ENCODE data around the gene CFAP299.
"Not testable (repeated sequence)": the region's sequence is repeated elsewhere in the genome, so short reads cannot be mapped to it uniquely, and the experiment has no call there.

CFAP299 gene

DNA sequence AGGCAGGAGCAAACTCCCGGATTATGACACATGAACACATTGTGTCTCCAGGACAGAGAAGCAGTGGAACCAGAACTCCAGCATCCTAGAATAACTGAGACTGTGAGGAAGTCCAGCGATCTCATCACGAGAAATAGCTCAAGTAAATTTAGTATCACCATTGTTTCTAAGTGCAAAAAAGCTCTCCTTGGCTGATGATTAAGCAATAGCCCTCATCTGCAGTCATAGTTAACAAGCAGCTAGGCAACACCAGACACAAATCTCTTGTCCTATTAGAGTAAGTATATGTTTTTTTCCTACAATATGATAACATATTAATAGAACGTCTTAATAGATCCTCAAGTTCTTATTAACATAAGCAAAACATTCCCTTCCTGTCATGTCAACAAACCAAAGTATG, 2.4 kb upstream of the CFAP299 start:
- DNase-seq: no peak

DNA sequence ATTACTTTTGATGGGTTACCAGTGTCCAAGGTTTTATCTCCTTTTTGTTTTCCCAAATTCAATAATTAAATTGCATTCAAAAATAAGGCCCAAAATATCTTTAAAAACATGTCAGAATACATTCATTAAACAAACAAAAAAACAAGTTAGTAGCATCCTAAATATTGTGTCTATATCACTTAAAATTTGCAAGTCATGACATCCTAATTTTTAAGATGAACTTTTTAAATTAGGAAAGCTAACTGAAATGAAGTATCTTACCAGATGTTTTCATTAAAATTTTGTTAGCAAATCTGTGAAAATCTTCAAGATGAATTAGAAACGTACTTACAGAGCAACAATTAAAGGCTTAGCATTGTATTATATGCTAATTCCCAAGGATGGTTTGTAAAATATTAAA, 962 bp upstream of the CFAP299 start:
- DNase-seq: no peak

DNA sequence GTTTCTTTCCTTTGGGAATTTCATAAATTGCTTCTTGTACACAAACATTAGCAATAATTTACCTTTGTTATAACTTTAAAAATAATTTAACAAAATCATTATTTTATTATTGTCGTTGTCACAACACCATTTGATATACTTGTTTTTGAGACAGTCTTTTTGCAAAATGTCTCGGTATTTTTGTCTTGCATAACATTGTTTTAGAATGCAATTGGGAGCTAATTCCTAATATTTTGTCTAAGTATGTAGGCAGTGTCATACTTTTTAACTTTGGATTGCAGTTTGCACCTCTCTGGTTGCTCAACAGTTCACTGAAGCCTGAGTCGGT, 340 bp upstream of the CFAP299 start:
- DNase-seq: no peak

DNA sequence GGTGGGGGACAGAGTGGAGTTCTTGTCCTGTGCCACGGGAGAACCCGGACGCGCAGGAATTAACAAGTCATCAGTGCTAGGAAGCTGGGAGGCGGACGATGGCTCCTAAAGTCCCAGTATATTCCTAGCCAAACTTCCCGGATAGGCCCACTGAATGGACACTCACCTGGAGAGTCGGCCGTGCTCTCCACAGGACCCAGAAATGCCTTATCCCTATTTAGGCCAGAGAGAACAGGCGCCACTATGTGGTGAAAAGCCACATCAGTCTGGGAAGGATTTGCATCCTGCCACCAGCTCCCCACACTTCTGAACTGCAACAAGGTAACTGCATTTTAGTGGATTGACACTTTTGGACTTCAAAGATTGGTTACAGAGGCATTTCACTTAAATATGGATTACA, 1.1 kb downstream of the CFAP299 start:
- peak; percentile 2 for DNase-seq

DNA sequence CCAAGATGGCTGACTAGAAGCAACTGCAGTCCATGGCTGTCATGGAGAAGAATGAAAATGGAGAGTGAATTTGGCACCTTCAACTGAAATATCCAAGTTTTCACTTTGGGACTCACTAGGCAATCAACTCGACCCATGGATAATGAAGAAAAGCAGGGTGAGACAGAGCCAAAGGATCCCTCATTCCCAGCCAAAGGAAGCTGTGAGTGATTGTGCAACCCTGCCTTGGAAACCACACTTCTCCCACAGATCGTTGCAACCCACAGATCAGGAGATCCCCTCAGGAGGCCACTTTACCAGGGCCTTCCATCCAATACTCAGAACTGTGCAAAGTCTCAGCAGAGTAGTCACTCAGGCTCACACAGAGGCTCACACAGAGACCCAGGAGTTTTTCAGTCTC, 4.5 kb downstream of the CFAP299 start:
- DNase-seq: no peak

DNA sequence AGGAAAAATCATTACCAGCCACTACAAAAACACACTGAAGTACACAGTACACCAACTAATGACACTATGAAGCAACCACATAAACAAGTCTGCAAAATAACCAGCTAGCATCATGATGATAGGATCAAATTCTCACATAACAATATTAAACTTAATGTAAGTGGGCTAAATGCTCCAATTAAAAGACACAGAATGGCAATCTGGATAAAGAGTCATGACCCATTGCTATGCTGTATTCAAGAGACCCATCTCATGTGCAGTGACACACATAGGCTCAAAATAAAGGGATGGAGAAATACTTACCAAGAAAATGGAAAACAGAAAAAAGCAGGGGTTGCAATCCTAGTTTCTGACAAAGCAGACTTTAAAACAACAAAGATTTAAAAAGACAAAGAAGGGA, 7.2 kb downstream of the CFAP299 start:
- DNase-seq: not testable (repeated sequence)

DNA sequence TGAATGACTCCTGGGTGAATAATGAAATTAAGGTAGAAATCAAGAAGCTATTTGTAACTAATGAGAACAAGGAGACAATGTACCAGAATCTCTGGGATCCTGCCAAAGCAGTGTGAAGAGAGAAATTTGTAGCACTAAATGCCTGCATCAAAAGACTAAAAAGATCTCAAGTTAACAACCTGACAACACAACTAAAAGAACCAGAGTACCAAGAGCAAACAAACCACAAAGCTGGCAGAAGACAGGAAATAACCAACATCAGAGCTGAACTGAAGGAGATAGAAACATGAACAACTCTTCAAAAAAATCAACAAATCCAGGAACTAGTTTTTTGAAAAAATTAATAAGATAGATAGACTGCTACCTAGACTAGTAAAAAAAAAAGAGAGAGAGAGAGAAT, 8.4 kb downstream of the CFAP299 start:
- no peak for DNase-seq

DNA sequence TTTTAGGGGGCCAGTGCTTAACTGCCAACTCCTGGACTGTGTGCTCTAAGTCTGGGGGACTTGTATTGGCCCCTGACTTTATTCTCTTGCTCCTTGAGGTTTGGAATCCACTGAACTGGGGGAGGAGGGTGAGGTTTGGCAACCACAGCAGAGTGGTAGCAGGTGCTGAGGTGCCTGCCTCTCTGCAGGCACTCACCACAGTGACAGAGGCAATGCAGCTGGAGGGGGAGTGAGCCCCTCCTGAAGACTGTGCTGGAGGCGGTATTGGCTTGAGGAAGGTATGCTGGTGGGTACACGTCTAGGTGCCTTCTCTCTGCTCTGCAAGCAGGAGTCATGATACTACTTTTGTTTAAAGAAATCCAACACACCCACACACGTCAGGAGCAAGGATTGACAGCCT, 24.6 kb downstream of the CFAP299 start:
- no peak for DNase-seq

DNA sequence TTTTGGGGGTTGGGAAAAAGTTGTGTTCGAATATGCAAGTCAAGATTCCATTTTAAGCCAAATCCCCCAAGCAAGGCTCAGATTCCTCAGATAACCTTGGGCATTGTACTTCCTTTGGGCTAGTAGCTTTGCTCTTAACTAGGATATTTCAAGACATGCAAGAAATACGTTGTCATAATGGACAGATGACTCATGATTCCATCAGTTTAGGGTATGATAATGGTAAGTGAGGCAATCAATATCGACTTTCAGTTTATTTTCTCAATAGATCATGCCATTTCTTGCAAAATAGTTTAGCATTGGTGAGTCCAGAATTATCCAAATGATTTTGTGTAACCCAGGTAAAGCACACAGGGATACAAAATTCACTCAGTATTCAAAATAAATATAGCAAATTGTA, 25.4 kb downstream of the CFAP299 start:
- DNase-seq: no peak

DNA sequence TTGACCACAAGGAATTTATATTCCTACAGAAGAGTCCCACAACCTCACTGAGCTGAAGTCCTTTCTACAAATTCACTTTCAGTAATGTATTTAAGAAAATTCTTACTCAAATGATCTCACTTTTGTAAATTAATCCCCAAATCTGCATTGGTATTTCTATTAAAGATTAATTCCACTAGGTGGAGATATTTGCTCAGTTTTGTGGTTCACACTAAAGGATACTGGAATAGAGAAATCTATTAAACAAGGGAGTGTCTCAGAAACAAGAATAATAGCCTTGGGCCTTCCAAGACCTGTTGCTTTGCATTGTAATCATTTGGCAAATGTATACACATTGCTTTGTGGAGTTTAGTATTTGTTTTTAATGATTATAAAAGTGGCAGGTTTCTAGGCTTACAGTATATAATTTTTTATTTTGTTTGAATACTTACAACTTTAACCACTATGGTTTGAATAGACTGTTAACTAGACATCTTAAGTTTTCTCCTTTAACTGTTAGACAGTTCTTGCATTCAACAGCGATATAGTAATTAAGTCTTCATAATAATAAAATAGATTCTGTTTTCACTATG, 25.9 kb downstream of the CFAP299 start:
- no peak for DNase-seq

DNA sequence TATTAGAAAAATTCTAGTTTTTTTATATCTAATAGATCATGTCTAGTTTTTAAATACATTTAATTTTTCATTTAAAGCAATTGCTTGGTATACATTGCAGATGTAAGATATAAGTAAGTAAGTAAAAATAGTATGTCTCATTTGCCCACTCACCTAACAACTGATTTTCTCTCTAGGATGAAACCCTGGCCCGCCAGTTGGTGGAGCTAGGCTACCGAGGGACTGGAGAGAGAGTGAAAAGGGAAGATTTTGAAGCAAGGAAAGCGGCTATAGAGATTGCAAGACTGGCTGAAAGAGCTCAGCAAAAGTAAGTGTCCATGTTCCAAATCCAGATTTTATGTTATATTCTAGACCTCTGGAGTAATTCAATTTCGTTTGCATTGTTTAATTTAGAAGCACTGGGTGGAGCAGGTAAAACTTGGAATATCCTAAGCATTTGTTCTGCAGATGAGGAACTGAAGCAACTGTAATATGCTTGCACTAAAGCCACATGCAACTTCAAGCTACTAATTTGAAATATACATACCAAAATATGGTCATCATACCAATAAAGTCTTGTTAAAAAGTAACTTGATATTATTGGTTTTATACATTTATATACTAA, 27.1 kb downstream of the CFAP299 start:
- peak; percentile 9 for DNase-seq

DNA sequence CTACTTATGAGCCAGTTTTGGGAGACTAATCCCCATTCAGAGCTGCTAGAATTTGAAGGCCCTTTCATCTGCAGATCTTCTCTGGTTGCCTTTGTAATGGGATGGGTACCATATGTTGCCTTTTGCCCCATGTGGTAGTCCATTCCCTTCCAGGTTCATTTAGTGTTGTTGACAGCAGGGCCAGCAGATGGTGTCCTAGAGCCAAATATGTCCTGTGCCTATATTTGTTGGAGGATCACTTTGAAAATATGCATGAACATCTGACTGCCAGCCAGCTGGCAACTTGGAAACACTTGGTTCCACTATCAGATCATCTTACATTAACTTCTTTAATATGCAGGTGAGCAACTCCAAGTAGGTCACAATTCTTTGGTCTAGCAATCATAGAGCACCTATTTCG, 30.4 kb downstream of the CFAP299 start:
- DNase-seq: peak; percentile 19

DNA sequence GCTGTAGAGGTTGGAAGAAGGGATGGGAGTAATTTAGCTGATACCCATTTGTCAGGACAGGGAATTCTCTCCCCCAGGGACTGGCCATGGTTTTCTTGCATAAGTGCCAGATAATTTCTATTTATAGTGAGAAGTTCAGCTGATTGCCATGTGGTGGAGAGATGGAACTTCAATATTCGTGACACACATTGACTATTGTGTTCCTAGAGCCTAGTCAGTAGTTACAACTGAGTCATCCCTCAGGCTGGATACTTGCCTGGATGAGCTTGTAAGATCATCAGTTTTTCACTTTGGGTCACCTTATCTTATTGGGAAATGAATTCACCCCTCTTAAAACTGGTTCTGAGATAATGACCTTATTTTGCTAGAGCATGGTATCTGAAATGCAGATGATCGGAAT, 32.2 kb downstream of the CFAP299 start:
- DNase-seq: no peak

DNA sequence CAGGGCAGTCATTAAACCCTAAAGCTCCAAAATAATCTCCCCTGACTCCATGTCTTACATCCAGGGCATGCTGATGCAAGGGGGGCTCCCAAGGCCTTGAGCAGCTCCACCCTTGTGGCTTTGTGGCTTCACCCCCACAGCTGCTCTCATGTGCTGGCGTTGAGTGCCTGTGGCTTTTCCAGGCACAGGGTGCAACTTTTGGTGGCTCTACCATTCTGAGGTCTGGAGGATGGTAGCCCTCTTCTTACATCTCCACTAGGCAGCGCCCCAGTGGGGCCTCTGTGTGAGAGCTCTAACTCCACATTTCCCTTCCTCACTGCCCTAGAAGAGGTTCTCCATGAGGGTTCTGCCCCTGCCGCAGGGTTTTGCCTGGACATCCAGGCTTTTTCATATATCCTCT, 35.1 kb downstream of the CFAP299 start:
- DNase-seq: no peak

DNA sequence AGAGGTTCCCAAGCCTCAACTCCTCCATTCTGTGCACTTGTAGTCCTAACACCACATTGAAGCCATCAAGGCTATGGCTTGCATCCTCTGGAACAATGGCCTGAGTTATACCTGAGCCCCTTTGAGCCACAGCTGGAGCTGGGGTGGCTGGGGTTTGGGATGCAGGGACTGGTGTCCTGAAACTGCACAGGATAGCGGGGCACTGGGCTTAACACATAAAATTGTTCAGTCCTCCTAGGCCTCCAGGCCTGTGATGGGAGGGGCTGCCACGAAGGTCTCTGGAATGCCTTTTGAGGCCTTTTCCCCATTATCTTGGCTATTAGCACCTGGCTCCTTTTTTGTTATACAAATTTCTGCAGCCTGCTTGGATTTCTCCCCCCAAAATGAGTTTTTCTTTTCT, 35.5 kb downstream of the CFAP299 start:
- DNase-seq: no peak

DNA sequence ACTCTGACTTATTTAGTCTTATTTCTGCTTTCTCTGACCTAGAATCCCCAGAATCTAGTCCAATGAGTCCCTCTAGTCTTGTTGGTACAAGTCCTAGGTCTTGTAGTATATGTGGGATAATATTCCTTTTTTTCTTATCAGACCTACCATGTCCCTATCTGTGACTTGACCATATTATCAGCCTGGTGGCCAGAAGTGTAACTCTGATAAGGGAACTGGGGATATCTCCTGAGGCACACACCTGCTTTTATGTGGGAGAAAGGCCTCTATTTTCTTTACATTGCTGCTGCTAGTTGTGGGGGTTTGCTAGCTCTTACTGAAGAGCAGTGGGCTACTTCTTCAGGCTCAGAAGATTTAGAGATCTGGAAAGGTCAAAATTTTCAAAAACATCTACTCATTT, 38.6 kb downstream of the CFAP299 start:
- DNase-seq: no peak

DNA sequence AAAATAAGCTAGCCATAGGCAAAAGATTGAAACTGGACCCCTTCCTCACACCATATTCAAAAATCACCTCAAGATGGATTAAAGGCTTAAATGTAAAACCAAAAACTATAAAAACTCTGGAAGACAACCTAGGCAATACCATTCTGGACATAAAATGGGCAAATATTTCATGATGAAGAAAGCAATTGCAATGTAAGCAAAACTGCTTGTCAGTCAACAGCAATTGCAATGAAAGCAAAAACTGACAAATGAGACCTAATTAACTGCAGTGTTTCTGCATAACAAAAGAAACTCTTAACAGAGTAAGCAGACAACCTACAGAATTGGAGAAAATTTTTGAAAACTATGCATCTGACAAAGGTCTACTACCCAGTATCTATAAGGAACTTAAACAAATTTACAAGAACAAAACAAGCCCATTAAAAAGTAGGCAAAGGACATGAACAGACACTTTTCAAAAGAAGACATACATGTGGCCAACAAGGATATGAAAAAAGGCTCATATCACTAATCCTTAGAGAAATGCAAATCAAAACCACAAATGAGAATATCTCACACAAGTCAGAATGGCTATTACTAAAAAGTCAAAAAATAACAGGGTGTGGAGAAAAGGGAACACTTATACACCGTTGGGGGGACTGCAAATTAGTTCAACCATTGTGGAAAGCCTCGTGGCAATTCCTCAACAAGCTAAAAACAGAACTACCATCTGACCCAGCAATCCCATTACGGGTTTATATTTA, 46.7 kb downstream of the CFAP299 start:
- DNase-seq: no peak

DNA sequence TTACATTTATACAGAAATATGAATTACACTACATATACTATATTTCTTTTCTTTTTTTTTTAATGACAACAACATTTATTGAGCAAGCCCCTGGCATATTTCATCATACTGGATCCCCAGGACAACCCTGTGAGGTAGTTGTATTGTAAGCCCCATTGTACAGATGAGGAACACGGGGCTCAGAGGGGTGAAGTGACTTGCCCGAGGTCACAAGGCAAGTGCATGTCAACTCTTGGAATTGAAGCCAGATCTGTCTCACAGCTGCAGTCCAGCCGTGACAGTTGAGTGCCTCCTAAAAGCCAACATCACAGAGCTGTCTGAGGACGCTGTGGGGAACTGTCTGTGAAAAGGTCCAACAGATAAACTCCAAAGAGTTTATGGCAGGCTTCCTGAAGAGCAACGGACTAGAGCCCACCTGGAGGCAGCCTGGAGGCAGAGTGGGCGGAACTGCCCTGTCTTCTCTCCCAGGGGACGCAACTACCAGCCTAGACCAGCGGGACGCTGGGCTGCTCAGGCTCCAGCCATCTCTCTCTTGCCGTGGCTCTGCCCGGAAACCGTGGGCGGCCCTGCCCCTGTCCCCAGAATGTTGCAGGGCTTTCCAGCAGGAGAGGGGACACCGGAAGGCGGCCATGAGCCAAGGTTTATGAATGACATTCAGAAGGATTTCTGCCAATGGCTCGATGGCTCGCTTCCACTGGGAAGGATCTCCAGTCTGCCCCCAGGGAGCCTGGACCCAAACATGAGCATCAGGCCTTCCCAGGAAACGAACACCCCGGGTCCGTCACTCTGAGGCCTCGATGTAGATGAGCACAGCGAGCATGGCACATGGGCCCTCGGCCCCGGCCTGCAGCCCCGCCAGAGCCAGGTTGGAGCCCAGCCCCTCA, 50.1 kb downstream of the CFAP299 start:
- no peak for DNase-seq

DNA sequence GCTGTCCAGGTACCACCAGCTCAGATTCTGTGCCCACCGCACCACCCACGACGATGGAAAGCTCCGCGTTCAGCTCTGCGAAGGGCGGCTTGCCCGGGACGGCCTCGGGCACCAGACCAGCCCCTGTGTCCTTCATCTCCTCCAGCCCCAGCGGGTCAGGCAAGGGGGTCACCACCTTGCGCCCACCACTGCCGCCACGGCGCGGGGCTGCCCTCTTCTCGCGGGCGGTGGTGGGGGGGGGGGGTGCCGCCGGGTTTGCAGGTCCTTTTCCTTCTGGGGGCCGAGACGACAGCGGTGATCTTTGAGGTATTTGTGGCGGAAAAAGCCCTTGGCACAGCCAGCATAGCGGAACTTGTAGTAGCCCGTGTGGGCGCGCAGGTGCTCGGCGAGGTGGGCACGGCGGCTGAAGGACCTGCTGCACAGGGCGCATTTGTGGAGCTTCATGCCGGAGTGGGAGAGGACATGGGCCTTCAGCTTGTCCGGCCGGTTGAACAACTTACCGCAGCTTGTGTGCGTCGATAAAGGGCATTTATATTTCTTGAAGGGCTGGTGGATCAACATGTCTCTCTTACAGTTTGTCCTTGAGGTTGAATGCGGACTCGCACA, 50.9 kb downstream of the CFAP299 start:
- DNase-seq: no peak

DNA sequence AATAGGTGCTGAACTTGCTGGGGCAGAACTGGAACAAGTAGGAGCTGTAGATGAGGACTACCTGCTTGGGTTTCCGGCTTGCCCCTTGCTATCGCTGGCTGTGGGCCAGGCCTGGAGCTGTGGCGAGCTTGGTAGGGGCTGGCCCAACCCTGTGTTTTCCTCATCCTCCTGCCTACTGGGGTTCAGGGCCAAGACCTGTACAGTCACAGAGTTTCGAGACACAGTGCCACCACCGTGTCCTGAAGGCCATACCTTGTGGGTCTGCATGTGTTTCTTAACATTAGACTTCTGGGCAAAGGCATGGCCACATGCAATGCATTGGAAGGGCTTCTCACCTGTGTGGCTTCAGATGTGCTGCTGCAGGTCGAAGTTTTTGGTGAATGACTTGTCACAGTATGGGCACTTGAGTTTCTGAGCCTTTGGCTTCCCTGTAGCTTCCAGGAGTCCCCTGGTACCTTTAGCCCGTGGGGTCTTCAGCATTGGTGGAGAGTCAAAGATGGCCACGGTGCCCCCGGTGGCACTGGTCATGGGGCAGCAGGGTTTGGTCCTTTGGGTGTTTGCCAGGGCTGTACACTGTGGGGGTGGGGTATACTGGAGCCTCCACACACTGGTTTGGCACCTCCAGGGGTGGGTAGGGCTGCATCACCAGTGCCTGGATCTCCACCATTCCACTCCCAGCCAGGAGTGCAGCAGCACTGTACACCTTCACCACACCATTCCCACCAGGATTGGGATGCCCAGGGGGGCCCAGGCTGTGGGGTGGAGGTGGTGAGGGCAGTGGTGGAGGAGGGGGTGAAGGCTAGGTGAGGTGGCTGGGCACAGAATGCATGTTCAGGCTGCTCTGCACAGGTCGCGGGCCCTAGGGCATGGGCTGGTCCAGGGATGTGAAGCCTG, 52.1 kb downstream of the CFAP299 start:
- DNase-seq: no peak

DNA sequence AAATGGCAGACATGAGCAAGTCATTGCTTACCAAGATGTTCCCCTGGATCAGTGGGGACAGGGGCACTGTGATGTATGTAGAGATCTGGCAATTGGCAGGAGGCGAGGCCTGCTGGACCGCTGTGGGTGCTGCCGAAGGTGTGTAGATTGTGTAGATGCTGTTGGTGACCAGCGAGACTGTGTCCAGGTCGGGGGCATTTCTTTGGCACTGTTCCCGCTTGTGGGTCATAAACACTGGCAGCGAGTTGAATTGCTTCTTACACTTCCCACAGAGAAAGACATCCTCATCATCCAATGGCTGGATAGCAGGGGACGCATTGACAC, 52.7 kb downstream of the CFAP299 start:
- DNase-seq: no peak

DNA sequence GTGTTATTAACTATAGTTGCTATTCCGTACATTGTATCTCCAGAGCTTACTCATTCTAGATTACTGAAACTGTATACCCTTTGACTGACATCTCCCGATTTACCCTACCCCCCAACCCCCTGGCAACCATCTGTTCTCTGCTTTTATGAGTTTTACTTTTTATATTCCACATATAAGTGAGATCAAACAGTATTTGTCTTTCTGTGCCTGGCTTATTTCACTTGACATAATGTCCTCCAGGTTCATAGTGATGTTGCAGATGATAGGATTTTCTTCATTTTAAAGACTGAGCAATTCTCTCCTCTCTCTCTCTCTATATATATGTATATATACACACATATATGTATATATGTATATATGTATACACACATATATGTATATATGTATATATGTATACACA, 54.6 kb downstream of the CFAP299 start:
- DNase-seq: no peak
